K562 (cell line): Measurements from ENCODE around the gene ADI1. TPM values are rescaled to one million over a fixed set of nuclear protein-coding genes. Genes with fewer than 3 reads are reported as not detected.

ENCODE experiments used
- ATF7 ChIP-seq: fragments of 450-650 bp; IDR thresholded peaks from 2 replicates; pipeline ENCODE4 v1.7.1; 2014; ENCODE audit warnings: mild to moderate bottlenecking, moderate library complexity
- NCOA2 ChIP-seq, 2 experiments: fragments of 450-650 bp; IDR thresholded peaks; 2 replicates each; pipeline ENCODE4 v1.6.1; 2018; ENCODE audit warnings: mild to moderate bottlenecking in 2 of 2, moderate library complexity in 1 of 2; ENCODE audit not compliant: partially characterized antibody in 2 of 2
- NEUROD1 ChIP-seq: fragments of 150-350 bp; IDR thresholded peaks from 2 replicates; pipeline ENCODE4 v1.6.1; 2014; ENCODE audit warnings: borderline replicate concordance, low read length, low read depth; ENCODE audit not compliant: partially characterized antibody
- NRF1 ChIP-seq, 2 experiments: fragments of 450-650 bp; IDR thresholded peaks in 1 of 2; conservative IDR thresholded peaks in 1 of 2; 2 replicates each; pipeline ENCODE4 v1.6.1; 2014; ENCODE audit warnings: mild to moderate bottlenecking in 2 of 2
- RAD21 ChIP-seq, 2 experiments: fragments of 250-450 bp in 1 of 2; fragments of 450-650 bp in 1 of 2; sonication (Bioruptor Pico) in 1 of 2; formaldehyde crosslinking in 1 of 2; IDR thresholded peaks in 1 of 2; conservative IDR thresholded peaks in 1 of 2; 2 replicates each; pipeline versions ENCODE4 v1.4.0 to v1.8.0; 2020 to 2022; ENCODE audit warnings: mild to moderate bottlenecking in 2 of 2, moderate library complexity in 1 of 2
- SMAD2 ChIP-seq: fragments of 150-350 bp; IDR thresholded peaks from 2 replicates; pipeline ENCODE4 v1.6.1; 2014; ENCODE audit warnings: low read depth, mild to moderate bottlenecking, low read length
- SMARCC2 ChIP-seq: fragments of 450-650 bp; IDR thresholded peaks from 2 replicates; pipeline ENCODE4 v1.6.1; 2017; ENCODE audit warnings: antibody characterized with exemption, moderate library complexity, mild to moderate bottlenecking, low read depth
- ZNF668 ChIP-seq: fragments of 250-450 bp; sonication (Bioruptor Pico); IDR thresholded peaks from 2 replicates; pipeline ENCODE4 v1.8.0; 2022; ENCODE audit warnings: mild to moderate bottlenecking, inconsistent platforms
- polyA plus RNA-seq, 8 experiments: library from polyadenylated mRNA; depleted of rRNA in 4 of 8; stranded (reverse) in 5 of 8; unstranded in 3 of 8; fragments of >200 nt; fragmentation: Nextera tagmentation in 2 of 8; fragmentation: Illumina TruSeq in 1 of 8; extraction: Ambion mirVana in 2 of 8; extraction: Trizol in 1 of 8; gene quantifications; 2 replicates each; pipeline versions ENCODE4 v1.2.1 to v1.2.3, GENCODE V29; 2011 to 2014; ENCODE audit warnings: inconsistent platforms in 1 of 8, missing spikeins in 1 of 8
- total RNA-seq, 7 experiments: library from RNA; depleted of rRNA in 6 of 7; stranded (reverse); fragments of >200 nt in 6 of 7; fragmentation: Illumina TruSeq in 2 of 7; extraction: Trizol in 2 of 7; gene quantifications; 2 replicates each; pipeline versions ENCODE4 v1.2.1 to v1.2.3, GENCODE V29; 2011 to 2021; ENCODE audit warnings: low replicate concordance in 1 of 7
- TF ChIP-seq, protein P1 (sequence below): fragments of 450-650 bp; IDR thresholded peaks from 2 replicates; pipeline ENCODE4 v1.6.1; 2016; ENCODE audit warnings: low read depth
- TF ChIP-seq, protein P2 (sequence below): sonication (generic); formaldehyde crosslinking; IDR thresholded peaks from 2 replicates; pipeline ENCODE4 v1.8.1; 2022; ENCODE audit warnings: missing genetic modification reagents
- TF ChIP-seq, protein P3 (sequence below), 2 experiments: fragments of 450-650 bp; conservative IDR thresholded peaks; 2 replicates each; pipeline ENCODE4 v1.6.1; 2017; ENCODE audit warnings: mild to moderate bottlenecking in 2 of 2, moderate library complexity in 2 of 2
- TF ChIP-seq, protein P4 (sequence below): IDR thresholded peaks from 2 replicates; pipeline ENCODE4 v1.6.1; 2012; ENCODE audit warnings: low read depth, low read length, improper control_type of control experiment, borderline replicate concordance

The ADI1 gene
- total and polyA plus RNA-seq, 9 of the 15 experiments (the other 6 are each of a cell fraction or from before 2014, with no cell fraction given) = 6.1 to 51.0 (median 27.1) TPM

DNA sequence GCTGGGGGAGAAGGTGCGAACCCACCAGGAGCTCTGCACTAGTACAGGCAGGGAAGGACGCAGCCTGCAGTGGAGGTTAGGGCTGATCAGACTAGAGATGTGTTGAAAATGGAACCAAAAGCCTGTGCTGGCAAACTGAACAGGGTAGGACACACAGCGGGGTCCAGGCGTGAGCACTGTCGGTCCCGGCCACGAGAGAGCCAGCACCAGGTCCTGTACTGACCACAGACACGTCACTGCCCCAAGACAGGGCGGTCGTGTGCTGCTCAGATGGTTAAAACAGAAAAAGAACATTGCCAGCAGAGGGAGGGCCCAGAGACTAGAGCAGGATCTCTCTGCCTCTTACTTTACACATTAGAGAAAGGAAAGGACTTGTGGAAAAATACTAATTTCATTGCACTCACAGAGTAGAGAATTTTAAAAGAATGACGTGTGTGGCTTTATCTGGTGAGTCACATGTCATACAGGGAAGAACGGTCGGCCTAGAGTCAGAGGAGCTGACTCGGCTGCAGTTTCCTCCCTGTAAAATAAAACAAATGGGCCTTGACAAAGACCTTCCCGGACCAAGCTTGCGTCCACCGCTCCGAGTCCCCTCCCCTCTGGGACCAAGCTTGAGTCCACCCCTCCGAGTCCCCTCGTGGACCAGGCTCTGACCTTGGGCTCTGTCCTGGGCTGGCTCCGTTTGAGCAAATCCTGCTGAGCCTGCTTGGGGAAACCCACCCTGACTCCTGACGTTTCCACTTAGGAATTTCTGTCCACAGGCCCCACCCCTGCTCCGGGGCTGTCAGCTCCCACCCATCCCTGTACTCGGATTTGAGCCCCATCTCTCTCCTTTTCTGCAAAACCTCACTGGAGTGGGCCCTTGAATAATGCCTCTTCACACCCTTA is 16.7 kb upstream of the ADI1 start (continued):
- TF ChIP-seq, protein P1, sequence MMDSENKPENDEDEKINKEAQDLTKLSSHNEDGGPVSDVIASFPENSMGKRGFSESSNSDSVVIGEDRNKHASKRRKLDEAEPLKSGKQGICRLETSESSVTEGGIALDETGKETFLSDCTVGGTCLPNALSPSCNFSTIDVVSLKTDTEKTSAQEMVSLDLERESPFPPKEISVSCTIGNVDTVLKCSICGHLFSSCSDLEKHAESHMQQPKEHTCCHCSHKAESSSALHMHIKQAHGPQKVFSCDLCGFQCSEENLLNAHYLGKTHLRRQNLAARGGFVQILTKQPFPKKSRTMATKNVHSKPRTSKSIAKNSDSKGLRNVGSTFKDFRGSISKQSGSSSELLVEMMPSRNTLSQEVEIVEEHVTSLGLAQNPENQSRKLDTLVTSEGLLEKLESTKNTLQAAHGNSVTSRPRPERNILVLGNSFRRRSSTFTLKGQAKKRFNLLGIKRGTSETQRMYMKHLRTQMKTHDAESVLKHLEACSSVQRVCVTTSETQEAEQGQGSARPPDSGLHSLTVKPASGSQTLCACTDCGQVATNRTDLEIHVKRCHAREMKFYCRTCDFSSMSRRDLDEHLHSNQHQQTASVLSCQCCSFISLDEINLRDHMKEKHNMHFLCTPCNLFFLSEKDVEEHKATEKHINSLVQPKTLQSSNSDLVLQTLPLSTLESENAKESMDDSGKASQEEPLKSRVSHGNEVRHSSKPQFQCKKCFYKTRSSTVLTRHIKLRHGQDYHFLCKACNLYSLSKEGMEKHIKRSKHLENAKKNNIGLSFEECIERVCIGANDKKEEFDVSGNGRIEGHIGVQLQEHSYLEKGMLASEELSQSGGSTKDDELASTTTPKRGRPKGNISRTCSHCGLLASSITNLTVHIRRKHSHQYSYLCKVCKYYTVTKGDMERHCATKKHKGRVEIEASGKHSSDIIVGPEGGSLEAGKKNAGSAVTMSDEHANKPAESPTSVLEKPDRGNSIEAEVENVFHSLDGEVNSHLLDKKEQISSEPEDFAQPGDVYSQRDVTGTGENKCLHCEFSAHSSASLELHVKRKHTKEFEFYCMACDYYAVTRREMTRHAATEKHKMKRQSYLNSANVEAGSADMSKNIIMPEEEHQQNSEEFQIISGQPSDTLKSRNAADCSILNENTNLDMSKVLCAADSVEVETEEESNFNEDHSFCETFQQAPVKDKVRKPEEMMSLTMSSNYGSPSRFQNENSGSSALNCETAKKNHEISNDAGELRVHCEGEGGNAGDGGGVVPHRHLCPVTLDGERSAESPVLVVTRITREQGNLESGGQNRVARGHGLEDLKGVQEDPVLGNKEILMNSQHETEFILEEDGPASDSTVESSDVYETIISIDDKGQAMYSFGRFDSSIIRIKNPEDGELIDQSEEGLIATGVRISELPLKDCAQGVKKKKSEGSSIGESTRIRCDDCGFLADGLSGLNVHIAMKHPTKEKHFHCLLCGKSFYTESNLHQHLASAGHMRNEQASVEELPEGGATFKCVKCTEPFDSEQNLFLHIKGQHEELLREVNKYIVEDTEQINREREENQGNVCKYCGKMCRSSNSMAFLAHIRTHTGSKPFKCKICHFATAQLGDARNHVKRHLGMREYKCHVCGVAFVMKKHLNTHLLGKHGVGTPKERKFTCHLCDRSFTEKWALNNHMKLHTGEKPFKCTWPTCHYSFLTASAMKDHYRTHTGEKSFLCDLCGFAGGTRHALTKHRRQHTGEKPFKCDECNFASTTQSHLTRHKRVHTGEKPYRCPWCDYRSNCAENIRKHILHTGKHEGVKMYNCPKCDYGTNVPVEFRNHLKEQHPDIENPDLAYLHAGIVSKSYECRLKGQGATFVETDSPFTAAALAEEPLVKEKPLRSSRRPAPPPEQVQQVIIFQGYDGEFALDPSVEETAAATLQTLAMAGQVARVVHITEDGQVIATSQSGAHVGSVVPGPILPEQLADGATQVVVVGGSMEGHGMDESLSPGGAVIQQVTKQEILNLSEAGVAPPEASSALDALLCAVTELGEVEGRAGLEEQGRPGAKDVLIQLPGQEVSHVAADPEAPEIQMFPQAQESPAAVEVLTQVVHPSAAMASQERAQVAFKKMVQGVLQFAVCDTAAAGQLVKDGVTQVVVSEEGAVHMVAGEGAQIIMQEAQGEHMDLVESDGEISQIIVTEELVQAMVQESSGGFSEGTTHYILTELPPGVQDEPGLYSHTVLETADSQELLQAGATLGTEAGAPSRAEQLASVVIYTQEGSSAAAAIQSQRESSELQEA = no peak
- TF ChIP-seq NRF1 (conservative IDR thresholded peaks at IDR 0.05 in 1 of 2, IDR thresholded peaks at IDR 0.05 in 1 of 2) (no peak), SMARCC2 (no peak), RAD21 (CRISPR knock-in tag; conservative IDR thresholded peaks at IDR 0.05 in 1 of 2, IDR thresholded peaks at IDR 0.05 in 1 of 2) (peak in 1 of 2 experiments; percentile 24; a peak in 1 of 4 replicates), NCOA2 (IDR thresholded peaks at IDR 0.05; ENCODE audit: partially characterized antibody in 2 of 2) (no peak), NEUROD1 (no peak), SMAD2 (no peak), ATF7 (peak; percentile 84), ZNF668 (CRISPR knock-in tag) (no peak)
- TF ChIP-seq, protein P2, sequence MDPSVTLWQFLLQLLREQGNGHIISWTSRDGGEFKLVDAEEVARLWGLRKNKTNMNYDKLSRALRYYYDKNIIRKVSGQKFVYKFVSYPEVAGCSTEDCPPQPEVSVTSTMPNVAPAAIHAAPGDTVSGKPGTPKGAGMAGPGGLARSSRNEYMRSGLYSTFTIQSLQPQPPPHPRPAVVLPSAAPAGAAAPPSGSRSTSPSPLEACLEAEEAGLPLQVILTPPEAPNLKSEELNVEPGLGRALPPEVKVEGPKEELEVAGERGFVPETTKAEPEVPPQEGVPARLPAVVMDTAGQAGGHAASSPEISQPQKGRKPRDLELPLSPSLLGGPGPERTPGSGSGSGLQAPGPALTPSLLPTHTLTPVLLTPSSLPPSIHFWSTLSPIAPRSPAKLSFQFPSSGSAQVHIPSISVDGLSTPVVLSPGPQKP (CRISPR knock-in tag) = no peak
- TF ChIP-seq, protein P3, sequence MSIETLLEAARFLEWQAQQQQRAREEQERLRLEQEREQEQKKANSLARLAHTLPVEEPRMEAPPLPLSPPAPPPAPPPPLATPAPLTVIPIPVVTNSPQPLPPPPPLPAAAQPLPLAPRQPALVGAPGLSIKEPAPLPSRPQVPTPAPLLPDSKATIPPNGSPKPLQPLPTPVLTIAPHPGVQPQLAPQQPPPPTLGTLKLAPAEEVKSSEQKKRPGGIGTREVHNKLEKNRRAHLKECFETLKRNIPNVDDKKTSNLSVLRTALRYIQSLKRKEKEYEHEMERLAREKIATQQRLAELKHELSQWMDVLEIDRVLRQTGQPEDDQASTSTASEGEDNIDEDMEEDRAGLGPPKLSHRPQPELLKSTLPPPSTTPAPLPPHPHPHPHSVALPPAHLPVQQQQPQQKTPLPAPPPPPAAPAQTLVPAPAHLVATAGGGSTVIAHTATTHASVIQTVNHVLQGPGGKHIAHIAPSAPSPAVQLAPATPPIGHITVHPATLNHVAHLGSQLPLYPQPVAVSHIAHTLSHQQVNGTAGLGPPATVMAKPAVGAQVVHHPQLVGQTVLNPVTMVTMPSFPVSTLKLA (conservative IDR thresholded peaks at IDR 0.05) = peak; percentile 15 to 38; a peak in 2 of 4 replicates
- TF ChIP-seq, protein P4, sequence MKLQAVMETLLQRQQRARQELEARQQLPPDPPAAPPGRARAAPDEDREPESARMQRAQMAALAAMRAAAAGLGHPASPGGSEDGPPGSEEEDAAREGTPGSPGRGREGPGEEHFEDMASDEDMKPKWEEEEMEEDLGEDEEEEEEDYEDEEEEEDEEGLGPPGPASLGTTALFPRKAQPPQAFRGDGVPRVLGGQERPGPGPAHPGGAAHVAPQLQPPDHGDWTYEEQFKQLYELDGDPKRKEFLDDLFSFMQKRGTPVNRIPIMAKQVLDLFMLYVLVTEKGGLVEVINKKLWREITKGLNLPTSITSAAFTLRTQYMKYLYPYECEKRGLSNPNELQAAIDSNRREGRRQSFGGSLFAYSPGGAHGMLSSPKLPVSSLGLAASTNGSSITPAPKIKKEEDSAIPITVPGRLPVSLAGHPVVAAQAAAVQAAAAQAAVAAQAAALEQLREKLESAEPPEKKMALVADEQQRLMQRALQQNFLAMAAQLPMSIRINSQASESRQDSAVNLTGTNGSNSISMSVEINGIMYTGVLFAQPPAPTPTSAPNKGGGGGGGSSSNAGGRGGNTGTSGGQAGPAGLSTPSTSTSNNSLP = no peak
